ENCODE measurements around the gene CASK. TPM values are rescaled to one million over a fixed set of nuclear protein-coding genes. Genes with fewer than 3 reads are reported as not detected.

Gene CASK
- total RNA-seq, 1 donor from 2014 or later, result 41.0 TPM

GRCh38 chrX:41664908-41665307 is 258.4 kb downstream of the CASK start:
- no peaks in the 10 kb centered on the region for H3K27me3 ChIP-seq
- TF ChIP-seq POLR2AphosphoS5 (IDR thresholded peaks at IDR 0.05; ENCODE audit: insufficient read depth in 1 of 2, low read depth in 1 of 2) (no peak), POLR2A (IDR thresholded peaks at IDR 0.05) (no peak), CTCF (IDR thresholded peaks at IDR 0.05) (no peak)
- DNase-seq (ENCODE audit: extremely low spot score in 2 of 2), result no peak
- no peak overlapping the region for H3K4me3 ChIP-seq
- intact Hi-C loops (cut with DNase I), result no loop called here
- peaks cover 11% of the 10 kb centered on the region for H3K4me1 ChIP-seq
- H3K9me3 ChIP-seq, result no peaks in the 10 kb centered on the region
- no peaks in the 10 kb centered on the region for H3K36me3 ChIP-seq
- no peak overlapping the region for H3K27ac ChIP-seq

GRCh38 chrX:41664375-41664901 is 258.9 kb downstream of the CASK start:
- TF ChIP-seq POLR2AphosphoS5 (IDR thresholded peaks at IDR 0.05; ENCODE audit: insufficient read depth in 1 of 2, low read depth in 1 of 2) (no peak), CTCF (IDR thresholded peaks at IDR 0.05) (no peak), POLR2A (IDR thresholded peaks at IDR 0.05) (no peak)
- intact Hi-C loops (cut with DNase I), result no loop called here
- no peak for DNase-seq (ENCODE audit: extremely low spot score in 2 of 2)
- Histone ChIP-seq H3K36me3 (peaks cover 0 to 3% of the 10 kb centered on the region in 2 donors), H3K4me1 (peaks cover 11% of the 10 kb centered on the region), H3K4me3 (no peak overlapping the region), H3K27me3 (no peaks in the 10 kb centered on the region), H3K9me3 (no peaks in the 10 kb centered on the region), H3K27ac (no peak overlapping the region)

- TF ChIP-seq POLR2AphosphoS5 (IDR thresholded peaks at IDR 0.05; ENCODE audit: insufficient read depth in 1 of 2, low read depth in 1 of 2) (no peak), CTCF (IDR thresholded peaks at IDR 0.05) (no peak), POLR2A (IDR thresholded peaks at IDR 0.05) (no peak)
- intact Hi-C loops (cut with DNase I), result no loop called here
- H3K9me3 ChIP-seq, result no peaks in the 10 kb centered on the region
These were observed 261.8 kb downstream of the CASK start for GRCh38 chrX:41661366-41662095.

GRCh38 chrX:41655631-41656030 is 267.7 kb downstream of the CASK start:
- Histone ChIP-seq H3K36me3 (peaks cover 0 to 24% of the 10 kb centered on the region in 2 donors), H3K27me3 (no peaks in the 10 kb centered on the region), H3K27ac (no peak overlapping the region), H3K4me1 (no peaks in the 10 kb centered on the region), H3K9me3 (no peaks in the 10 kb centered on the region), H3K4me3 (no peak overlapping the region)
- DNase-seq (ENCODE audit: extremely low spot score in 2 of 2), result no peak
- intact Hi-C loops (cut with DNase I), result no loop called here
- TF ChIP-seq POLR2A (IDR thresholded peaks at IDR 0.05) (no peak), CTCF (IDR thresholded peaks at IDR 0.05) (no peak), POLR2AphosphoS5 (IDR thresholded peaks at IDR 0.05; ENCODE audit: insufficient read depth in 1 of 2, low read depth in 1 of 2) (no peak)

More at GRCh38 chrX:41661366-41662095, 261.8 kb downstream of the CASK start:
- no peak for DNase-seq (ENCODE audit: extremely low spot score in 2 of 2)
- H3K4me3 ChIP-seq, result no peak overlapping the region
- H3K27me3 ChIP-seq, result no peaks in the 10 kb centered on the region
- peaks cover 0 to 19% of the 10 kb centered on the region in 2 donors for H3K36me3 ChIP-seq
- H3K4me1 ChIP-seq, result peaks cover 7% of the 10 kb centered on the region
- H3K27ac ChIP-seq, result no peak overlapping the region

- H3K27me3 ChIP-seq, result no peaks in the 10 kb centered on the region
- no peaks in the 10 kb centered on the region for H3K4me1 ChIP-seq
- TF ChIP-seq POLR2A (IDR thresholded peaks at IDR 0.05) (no peak), CTCF (IDR thresholded peaks at IDR 0.05) (no peak), POLR2AphosphoS5 (IDR thresholded peaks at IDR 0.05; ENCODE audit: insufficient read depth in 1 of 2, low read depth in 1 of 2) (no peak)
- intact Hi-C loops (cut with DNase I), result no loop called here
- DNase-seq (ENCODE audit: extremely low spot score in 2 of 2), result no peak
- H3K36me3 ChIP-seq, result peaks cover 0 to 24% of the 10 kb centered on the region in 2 donors
- no peak overlapping the region for H3K4me3 ChIP-seq
- H3K27ac ChIP-seq, result no peak overlapping the region
- no peaks in the 10 kb centered on the region for H3K9me3 ChIP-seq
These were observed 268.3 kb downstream of the CASK start for GRCh38 chrX:41655101-41655500.
